ENCODE data around the gene HOMER2. TPM values are rescaled to one million over a fixed set of nuclear protein-coding genes. Genes with fewer than 3 reads are reported as not detected.

HOMER2 gene
- total and polyA plus RNA-seq, 9 of the 15 experiments (the other 6 are each of a cell fraction or from before 2014, with no cell fraction given), result 0.13 to 0.47 (median 0.29) TPM; not detected in 1

DNA sequence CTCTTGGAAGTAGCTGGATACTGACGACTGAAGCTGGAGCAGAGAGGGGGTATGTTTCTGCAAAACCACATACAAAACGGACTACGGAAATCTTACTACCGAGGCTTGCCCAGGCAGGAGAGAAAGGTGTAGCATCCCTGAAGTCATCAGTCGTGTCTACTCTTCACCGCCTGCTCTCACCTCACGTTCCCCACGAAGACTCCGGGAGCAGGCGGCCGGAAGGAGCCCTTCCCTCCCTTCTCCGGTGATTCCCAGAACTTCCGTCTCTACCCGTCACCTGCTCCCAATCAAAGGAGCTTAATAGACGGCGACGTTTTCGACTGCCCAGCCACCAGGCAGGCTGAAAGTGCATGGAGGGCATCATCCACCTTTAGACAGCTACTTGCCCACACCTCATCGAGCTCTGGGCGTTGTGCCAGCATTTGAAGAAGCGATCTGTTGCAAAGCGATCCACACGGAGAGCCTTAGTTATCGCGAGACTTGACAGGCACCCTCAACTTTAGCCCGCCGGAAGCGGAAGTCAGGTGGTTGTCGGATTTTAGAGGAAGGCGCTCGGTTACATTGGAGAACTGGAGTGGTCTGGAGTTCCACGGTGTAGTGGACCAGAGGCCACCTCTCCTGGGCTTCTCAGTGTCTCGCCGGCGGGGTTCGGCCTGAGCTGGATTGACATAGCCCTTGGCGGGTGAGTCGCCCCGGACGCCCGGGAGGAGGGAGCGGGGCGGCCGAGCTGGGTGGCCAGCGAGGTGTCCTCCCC is 33.3 kb upstream of the HOMER2 start, which contains the start of gene RAMAC (continued):
- TF ChIP-seq HDAC3 (IDR thresholded peaks at IDR 0.05; ENCODE audit: borderline replicate concordance, partially characterized antibody) (no peak), MTA1 (IDR thresholded peaks at IDR 0.05; ENCODE audit: borderline replicate concordance) (no peak), HNRNPK (IDR thresholded peaks at IDR 0.05; ENCODE audit: low read depth, low read length, poor library complexity, severe bottlenecking) (no peak), MCM7 (IDR thresholded peaks at IDR 0.05) (no peak), SPI1 (IDR thresholded peaks at IDR 0.05; ENCODE audit: borderline replicate concordance, low read depth, low read length) (peak; percentile 69; the same call in 1 of the 2 replicates), STAT5A (IDR thresholded peaks at IDR 0.05; ENCODE audit: borderline replicate concordance, low read length) (no peak), KDM5B (IDR thresholded peaks at IDR 0.05; ENCODE audit: insufficient replicate concordance, low read depth, low read length) (peak; percentile 70), FOXP1 (CRISPR knock-in tag; IDR thresholded peaks at IDR 0.05) (no peak), SIX5 (IDR thresholded peaks at IDR 0.05; ENCODE audit: borderline replicate concordance in 1 of 2, insufficient read depth in 1 of 2, low read depth in 1 of 2, low read length in 2 of 2) (no peak), ZNF354B (CRISPR knock-in tag; IDR thresholded peaks at IDR 0.05) (no peak), DIDO1 (tag; IDR thresholded peaks at IDR 0.05; ENCODE audit: low read depth) (peak; percentile 69)
- TF ChIP-seq, protein P1, sequence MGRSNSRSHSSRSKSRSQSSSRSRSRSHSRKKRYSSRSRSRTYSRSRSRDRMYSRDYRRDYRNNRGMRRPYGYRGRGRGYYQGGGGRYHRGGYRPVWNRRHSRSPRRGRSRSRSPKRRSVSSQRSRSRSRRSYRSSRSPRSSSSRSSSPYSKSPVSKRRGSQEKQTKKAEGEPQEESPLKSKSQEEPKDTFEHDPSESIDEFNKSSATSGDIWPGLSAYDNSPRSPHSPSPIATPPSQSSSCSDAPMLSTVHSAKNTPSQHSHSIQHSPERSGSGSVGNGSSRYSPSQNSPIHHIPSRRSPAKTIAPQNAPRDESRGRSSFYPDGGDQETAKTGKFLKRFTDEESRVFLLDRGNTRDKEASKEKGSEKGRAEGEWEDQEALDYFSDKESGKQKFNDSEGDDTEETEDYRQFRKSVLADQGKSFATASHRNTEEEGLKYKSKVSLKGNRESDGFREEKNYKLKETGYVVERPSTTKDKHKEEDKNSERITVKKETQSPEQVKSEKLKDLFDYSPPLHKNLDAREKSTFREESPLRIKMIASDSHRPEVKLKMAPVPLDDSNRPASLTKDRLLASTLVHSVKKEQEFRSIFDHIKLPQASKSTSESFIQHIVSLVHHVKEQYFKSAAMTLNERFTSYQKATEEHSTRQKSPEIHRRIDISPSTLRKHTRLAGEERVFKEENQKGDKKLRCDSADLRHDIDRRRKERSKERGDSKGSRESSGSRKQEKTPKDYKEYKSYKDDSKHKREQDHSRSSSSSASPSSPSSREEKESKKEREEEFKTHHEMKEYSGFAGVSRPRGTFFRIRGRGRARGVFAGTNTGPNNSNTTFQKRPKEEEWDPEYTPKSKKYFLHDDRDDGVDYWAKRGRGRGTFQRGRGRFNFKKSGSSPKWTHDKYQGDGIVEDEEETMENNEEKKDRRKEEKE (IDR thresholded peaks at IDR 0.05; ENCODE audit: borderline replicate concordance in 1 of 2, control insufficient read depth in 1 of 2, low read depth in 2 of 2, low read length in 1 of 2), result no peak
- TF ChIP-seq, protein P2, sequence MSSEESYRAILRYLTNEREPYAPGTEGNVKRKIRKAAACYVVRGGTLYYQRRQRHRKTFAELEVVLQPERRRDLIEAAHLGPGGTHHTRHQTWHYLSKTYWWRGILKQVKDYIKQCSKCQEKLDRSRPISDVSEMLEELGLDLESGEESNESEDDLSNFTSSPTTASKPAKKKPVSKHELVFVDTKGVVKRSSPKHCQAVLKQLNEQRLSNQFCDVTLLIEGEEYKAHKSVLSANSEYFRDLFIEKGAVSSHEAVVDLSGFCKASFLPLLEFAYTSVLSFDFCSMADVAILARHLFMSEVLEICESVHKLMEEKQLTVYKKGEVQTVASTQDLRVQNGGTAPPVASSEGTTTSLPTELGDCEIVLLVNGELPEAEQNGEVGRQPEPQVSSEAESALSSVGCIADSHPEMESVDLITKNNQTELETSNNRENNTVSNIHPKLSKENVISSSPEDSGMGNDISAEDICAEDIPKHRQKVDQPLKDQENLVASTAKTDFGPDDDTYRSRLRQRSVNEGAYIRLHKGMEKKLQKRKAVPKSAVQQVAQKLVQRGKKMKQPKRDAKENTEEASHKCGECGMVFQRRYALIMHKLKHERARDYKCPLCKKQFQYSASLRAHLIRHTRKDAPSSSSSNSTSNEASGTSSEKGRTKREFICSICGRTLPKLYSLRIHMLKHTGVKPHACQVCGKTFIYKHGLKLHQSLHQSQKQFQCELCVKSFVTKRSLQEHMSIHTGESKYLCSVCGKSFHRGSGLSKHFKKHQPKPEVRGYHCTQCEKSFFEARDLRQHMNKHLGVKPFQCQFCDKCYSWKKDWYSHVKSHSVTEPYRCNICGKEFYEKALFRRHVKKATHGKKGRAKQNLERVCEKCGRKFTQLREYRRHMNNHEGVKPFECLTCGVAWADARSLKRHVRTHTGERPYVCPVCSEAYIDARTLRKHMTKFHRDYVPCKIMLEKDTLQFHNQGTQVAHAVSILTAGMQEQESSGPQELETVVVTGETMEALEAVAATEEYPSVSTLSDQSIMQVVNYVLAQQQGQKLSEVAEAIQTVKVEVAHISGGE (CRISPR knock-in tag; IDR thresholded peaks at IDR 0.05), result peak in 2 of 3 experiments; percentile 36 to 89; a peak in 3 of 6 replicates
- TF ChIP-seq, protein P3, sequence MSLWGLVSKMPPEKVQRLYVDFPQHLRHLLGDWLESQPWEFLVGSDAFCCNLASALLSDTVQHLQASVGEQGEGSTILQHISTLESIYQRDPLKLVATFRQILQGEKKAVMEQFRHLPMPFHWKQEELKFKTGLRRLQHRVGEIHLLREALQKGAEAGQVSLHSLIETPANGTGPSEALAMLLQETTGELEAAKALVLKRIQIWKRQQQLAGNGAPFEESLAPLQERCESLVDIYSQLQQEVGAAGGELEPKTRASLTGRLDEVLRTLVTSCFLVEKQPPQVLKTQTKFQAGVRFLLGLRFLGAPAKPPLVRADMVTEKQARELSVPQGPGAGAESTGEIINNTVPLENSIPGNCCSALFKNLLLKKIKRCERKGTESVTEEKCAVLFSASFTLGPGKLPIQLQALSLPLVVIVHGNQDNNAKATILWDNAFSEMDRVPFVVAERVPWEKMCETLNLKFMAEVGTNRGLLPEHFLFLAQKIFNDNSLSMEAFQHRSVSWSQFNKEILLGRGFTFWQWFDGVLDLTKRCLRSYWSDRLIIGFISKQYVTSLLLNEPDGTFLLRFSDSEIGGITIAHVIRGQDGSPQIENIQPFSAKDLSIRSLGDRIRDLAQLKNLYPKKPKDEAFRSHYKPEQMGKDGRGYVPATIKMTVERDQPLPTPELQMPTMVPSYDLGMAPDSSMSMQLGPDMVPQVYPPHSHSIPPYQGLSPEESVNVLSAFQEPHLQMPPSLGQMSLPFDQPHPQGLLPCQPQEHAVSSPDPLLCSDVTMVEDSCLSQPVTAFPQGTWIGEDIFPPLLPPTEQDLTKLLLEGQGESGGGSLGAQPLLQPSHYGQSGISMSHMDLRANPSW (CRISPR knock-in tag; IDR thresholded peaks at IDR 0.05), result 0 out of 2 replicates have a peak, but pooled peaks have one; percentile 73
- TF ChIP-seq, protein P4, sequence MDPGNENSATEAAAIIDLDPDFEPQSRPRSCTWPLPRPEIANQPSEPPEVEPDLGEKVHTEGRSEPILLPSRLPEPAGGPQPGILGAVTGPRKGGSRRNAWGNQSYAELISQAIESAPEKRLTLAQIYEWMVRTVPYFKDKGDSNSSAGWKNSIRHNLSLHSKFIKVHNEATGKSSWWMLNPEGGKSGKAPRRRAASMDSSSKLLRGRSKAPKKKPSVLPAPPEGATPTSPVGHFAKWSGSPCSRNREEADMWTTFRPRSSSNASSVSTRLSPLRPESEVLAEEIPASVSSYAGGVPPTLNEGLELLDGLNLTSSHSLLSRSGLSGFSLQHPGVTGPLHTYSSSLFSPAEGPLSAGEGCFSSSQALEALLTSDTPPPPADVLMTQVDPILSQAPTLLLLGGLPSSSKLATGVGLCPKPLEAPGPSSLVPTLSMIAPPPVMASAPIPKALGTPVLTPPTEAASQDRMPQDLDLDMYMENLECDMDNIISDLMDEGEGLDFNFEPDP (CRISPR knock-in tag; IDR thresholded peaks at IDR 0.05), result no peak

Data from K562 (cell line).